Kidney (tissue), 22 donors: ENCODE measurements around the gene MRPS24. TPM values are rescaled to one million over a fixed set of nuclear protein-coding genes. Genes with fewer than 3 reads are reported as not detected.

Experiments
- DNase-seq, 5 donors: peaks; one replicate each; pipeline ENCODE4 v3.0.0-alpha.2; 2013 to 2020
- FAIRE-seq: peaks from 2 replicates; lab custom pipeline; 2012; peaks lifted over from hg19 to GRCh38; lab: Jason Lieb, UNC
- H3K27ac ChIP-seq, 2 donors: one replicate each; pipeline ENCODE4 v1.7.0; 2013; ENCODE audit warnings: low read depth in 2 of 2, low read length in 2 of 2, inconsistent platforms in 1 of 2
- H3K27me3 ChIP-seq: one replicate; pipeline ENCODE4 v1.7.1; 2013; ENCODE audit warnings: low read length, inconsistent platforms; ENCODE audit not compliant: control insufficient read depth, insufficient read depth
- H3K36me3 ChIP-seq, 3 donors: one replicate each; pipeline versions ENCODE4 v1.7.0 to v1.7.1; 2013; ENCODE audit warnings: low read length in 3 of 3, control low read depth in 1 of 3, inconsistent platforms in 1 of 3; ENCODE audit not compliant: insufficient read depth in 3 of 3, control insufficient read depth in 2 of 3
- H3K4me1 ChIP-seq, 3 donors: one replicate each; pipeline versions ENCODE4 v1.7.0 to v1.7.1; 2013; ENCODE audit warnings: low read length in 3 of 3, inconsistent platforms in 1 of 3, low read depth in 1 of 3; ENCODE audit not compliant: control insufficient read depth in 2 of 3, insufficient read depth in 2 of 3
- H3K4me3 ChIP-seq, 3 donors: one replicate each; pipeline versions ENCODE4 v1.7.0 to v1.8.1; 2013; ENCODE audit warnings: low read length in 3 of 3, control low read depth in 1 of 3, inconsistent platforms in 1 of 3
- H3K9ac ChIP-seq, 3 donors: one replicate each; pipeline versions ENCODE4 v1.7.0 to v1.7.1; 2013; ENCODE audit warnings: low read length in 3 of 3, control low read depth in 1 of 3, inconsistent platforms in 1 of 3
- H3K9me3 ChIP-seq, 3 donors: one replicate each; pipeline versions ENCODE4 v1.7.0 to v1.7.1; 2013; ENCODE audit warnings: low read length in 3 of 3, control low read depth in 1 of 3, inconsistent platforms in 1 of 3; ENCODE audit not compliant: control insufficient read depth in 2 of 3, insufficient read depth in 1 of 3
- intact Hi-C: fragments of 100-400 bp; cut with DNase I; formaldehyde crosslinking; loops from one replicate; pipeline ENCODE4 v1.11.1; 2022
- long read RNA-seq, 10 donors: library from polyadenylated mRNA in 1 of 10; unstranded in 1 of 10; transcript quantifications; one replicate each; pipeline ENCODE4 v2.0.0 and lab custom pipeline, GENCODE V29; 2021 to 2026
- polyA plus RNA-seq: library from polyadenylated mRNA; stranded (reverse); fragments of 350-450 nt; fragmentation: Illumina TruSeq; extraction: RNeasy Lipid Tissue Mini Kit (QIAGEN cat#74804); gene quantifications from one replicate; pipeline ENCODE4 v1.2.3, GENCODE V29; 2014; ENCODE audit warnings: low read depth, low replicate concordance; ENCODE audit not compliant: insufficient read depth
- total RNA-seq: library from RNA; stranded (reverse); fragmentation: NEBNext Ultra II Directional; extraction: Animal tissue kit (Norgen Biotek cat#: 25700); gene quantifications from one replicate; pipeline ENCODE4 v1.2.1, GENCODE V29; 2021
- TF ChIP-seq, protein P1 (sequence below): IDR thresholded peaks from 3 replicates; pipeline ENCODE4 v1.5.1; 2012; ENCODE audit warnings: mild to moderate bottlenecking, moderate library complexity, borderline replicate concordance; ENCODE audit not compliant: insufficient read depth; ENCODE audit errors: extremely low read depth
- donor health status: control.
- donor health status: control.
- donor health status: control.
- donor health status: control.
- donor health status: control.
- donor health status: DM: yes; HTN: yes; CAD: no.
- donor health status: Normal renal cell carcinoma (clear cell type).

The MRPS24 gene
- 71.2 TPM for total RNA-seq
- 276 TPM for polyA plus RNA-seq
- long read RNA-seq, donor 1, transcript MRPS24-203 (3 exons, 743 nt): minor isoform, 14 of 82 reads
- long read RNA-seq, donor 1, transcript MRPS24-201 (4 exons, 707 nt): major isoform, 66 of 82 reads
- long read RNA-seq, donor 1, partial matches to known transcripts: 0 of 82 reads
- long read RNA-seq, donor 1, other reads (novel, unspliced or antisense): 0 of 82 reads
- long read RNA-seq, donor 2, transcript MRPS24-201 (4 exons, 707 nt): major isoform, 67 of 94 reads
- long read RNA-seq, donor 2, transcript MRPS24-205 (2 exons, 392 nt): minor isoform, 8 of 94 reads
- long read RNA-seq, donor 2, transcript MRPS24-203 (3 exons, 743 nt): minor isoform, 18 of 94 reads
- long read RNA-seq, donor 2, partial matches to known transcripts: 0 of 94 reads
- long read RNA-seq, donor 2, other reads (novel, unspliced or antisense): 0 of 94 reads
- long read RNA-seq, donor 3, transcript MRPS24-201 (4 exons, 707 nt): major isoform, 75 of 105 reads
- long read RNA-seq, donor 3, transcript MRPS24-203 (3 exons, 743 nt): minor isoform, 20 of 105 reads
- long read RNA-seq, donor 3, partial matches to known transcripts: 7 of 105 reads
- long read RNA-seq, donor 3, other reads (novel, unspliced or antisense): 0 of 105 reads
- long read RNA-seq, donor 4, transcript MRPS24-205 (2 exons, 392 nt): minor isoform, 8 of 62 reads
- long read RNA-seq, donor 4, transcript MRPS24-201 (4 exons, 707 nt): major isoform, 39 of 62 reads
- long read RNA-seq, donor 4, transcript MRPS24-203 (3 exons, 743 nt): minor isoform, 14 of 62 reads
- long read RNA-seq, donor 4, partial matches to known transcripts: 0 of 62 reads
- long read RNA-seq, donor 4, other reads (novel, unspliced or antisense): 0 of 62 reads
- long read RNA-seq, donor 5, transcript MRPS24-201 (4 exons, 707 nt): major isoform, 8 of 8 reads
- long read RNA-seq, donor 5, partial matches to known transcripts: 0 of 8 reads
- long read RNA-seq, donor 5, other reads (novel, unspliced or antisense): 0 of 8 reads
- long read RNA-seq, donor 6, transcript MRPS24-201 (4 exons, 707 nt): major isoform, 119 of 188 reads
- long read RNA-seq, donor 6, transcript MRPS24-203 (3 exons, 743 nt): minor isoform, 31 of 188 reads
- long read RNA-seq, donor 6, transcript MRPS24-205 (2 exons, 392 nt): minor isoform, 13 of 188 reads
- long read RNA-seq, donor 6, partial matches to known transcripts: 23 of 188 reads
- long read RNA-seq, donor 6, other reads (novel, unspliced or antisense): 0 of 188 reads
- long read RNA-seq, donor 7, transcript MRPS24-201 (4 exons, 707 nt): major isoform, 30 of 32 reads
- long read RNA-seq, donor 7, partial matches to known transcripts: 0 of 32 reads
- long read RNA-seq, donor 7, other reads (novel, unspliced or antisense): 0 of 32 reads
- long read RNA-seq, donor 8, transcript MRPS24-201 (4 exons, 707 nt): major isoform, 72 of 91 reads
- long read RNA-seq, donor 8, transcript MRPS24-203 (3 exons, 743 nt): minor isoform, 16 of 91 reads
- long read RNA-seq, donor 8, partial matches to known transcripts: 0 of 91 reads
- long read RNA-seq, donor 8, other reads (novel, unspliced or antisense): 0 of 91 reads
- long read RNA-seq, donor 9, transcript MRPS24-203 (3 exons, 743 nt): minor isoform, 21 of 73 reads
- long read RNA-seq, donor 9, transcript MRPS24-201 (4 exons, 707 nt): major isoform, 51 of 73 reads
- long read RNA-seq, donor 9, partial matches to known transcripts: 0 of 73 reads
- long read RNA-seq, donor 9, other reads (novel, unspliced or antisense): 0 of 73 reads
- long read RNA-seq, donor 10, transcript MRPS24-203 (3 exons, 743 nt): minor isoform, 11 of 99 reads
- long read RNA-seq, donor 10, transcript MRPS24-201 (4 exons, 707 nt): major isoform, 67 of 99 reads
- long read RNA-seq, donor 10, transcript MRPS24-205 (2 exons, 392 nt): minor isoform, 7 of 99 reads
- long read RNA-seq, donor 10, partial matches to known transcripts: 14 of 99 reads
- long read RNA-seq, donor 10, other reads (novel, unspliced or antisense): 0 of 99 reads

DNA sequence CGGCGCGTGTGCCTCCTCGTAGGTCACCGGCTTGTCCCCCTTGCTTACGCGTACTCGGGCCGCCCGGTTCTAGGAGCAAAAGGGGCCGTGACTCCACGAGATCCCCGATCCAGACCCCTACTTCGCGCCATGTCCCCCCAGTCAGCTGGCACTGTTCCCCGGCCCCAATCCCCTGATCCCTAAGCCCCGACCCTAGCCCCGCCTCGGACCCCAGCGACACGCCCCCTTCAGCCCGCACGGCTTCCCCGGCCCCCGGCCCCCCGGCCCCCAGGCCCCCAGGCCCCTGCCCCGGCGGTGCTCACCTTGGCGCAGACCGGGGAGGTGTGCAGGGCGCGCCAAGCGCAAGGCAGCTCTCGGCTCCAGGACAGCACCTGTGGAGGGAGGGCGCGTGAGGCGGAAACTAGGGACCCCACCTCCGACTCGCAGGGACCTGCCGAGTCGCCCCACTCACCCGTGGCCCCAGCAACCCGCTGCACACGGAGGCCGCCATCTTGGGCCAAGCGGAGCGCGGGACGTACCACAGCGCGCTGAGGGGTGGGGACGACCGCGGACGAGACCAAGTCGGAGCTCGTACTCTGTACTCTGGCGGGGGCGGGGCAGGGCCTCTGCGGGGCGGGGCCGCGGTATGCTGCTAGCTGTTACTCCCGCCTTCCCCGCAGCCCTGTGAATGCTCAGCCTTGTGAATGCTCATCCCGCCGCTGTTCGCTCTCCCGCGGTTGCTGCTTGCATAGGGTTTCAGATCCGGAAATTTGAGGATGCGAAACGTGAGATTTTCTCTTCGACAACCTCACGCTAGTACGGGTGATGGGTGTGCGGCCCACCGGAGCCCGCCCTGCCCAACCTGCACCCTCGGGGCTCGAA, at the start of gene MRPS24:
Gene MRPS24 (minus strand): TSS at position 512 of the 861 bp plus-strand sequence. CDS start 22 bp downstream, at position 490.
- Histone ChIP-seq H3K4me3 (peak within 1 kb of the TSS; percentile 79 to 83 (median 81)), H3K36me3 (peaks cover 5 to 16% (median 6%) of the 10 kb centered on the region in 3 donors), H3K27ac (peak within 1 kb of the TSS; percentile 86 to 93), H3K4me1 (peaks cover 0 to 8% (median 0%) of the 10 kb centered on the region in 3 donors), H3K9ac (peak within 1 kb of the TSS; percentile 71 to 84 (median 77)), H3K9me3 (no peaks in the 10 kb centered on the region), H3K27me3 (no peaks in the 10 kb centered on the region)
- peak; percentile 96 to 99 (median 97) for DNase-seq
- intact Hi-C loops: no loop called here
- TF ChIP-seq, protein P1, sequence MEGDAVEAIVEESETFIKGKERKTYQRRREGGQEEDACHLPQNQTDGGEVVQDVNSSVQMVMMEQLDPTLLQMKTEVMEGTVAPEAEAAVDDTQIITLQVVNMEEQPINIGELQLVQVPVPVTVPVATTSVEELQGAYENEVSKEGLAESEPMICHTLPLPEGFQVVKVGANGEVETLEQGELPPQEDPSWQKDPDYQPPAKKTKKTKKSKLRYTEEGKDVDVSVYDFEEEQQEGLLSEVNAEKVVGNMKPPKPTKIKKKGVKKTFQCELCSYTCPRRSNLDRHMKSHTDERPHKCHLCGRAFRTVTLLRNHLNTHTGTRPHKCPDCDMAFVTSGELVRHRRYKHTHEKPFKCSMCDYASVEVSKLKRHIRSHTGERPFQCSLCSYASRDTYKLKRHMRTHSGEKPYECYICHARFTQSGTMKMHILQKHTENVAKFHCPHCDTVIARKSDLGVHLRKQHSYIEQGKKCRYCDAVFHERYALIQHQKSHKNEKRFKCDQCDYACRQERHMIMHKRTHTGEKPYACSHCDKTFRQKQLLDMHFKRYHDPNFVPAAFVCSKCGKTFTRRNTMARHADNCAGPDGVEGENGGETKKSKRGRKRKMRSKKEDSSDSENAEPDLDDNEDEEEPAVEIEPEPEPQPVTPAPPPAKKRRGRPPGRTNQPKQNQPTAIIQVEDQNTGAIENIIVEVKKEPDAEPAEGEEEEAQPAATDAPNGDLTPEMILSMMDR: no peak
- no peak for FAIRE-seq

DNA sequence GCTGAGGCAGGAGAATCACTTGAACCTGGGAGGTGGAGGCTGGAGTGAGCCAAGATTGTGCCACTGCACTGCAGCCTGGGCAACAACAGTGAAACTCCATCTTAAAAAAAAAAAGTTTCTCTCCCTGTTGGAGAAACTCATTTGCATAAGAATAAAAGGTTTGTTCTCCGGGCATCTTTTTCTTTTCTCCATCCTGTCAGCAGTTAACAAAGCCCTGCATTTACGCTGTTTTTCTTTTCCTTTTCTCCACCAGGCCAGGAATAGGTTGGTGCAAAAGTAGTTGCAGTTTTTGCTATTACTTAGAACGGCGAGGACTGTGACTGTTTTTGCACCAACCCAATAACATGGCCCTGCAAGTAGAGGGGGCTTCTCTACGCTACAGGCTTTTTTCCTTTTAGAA, 46.6 kb upstream of the MRPS24 start:
- DNase-seq (no peak), FAIRE-seq (no peak)
- Histone ChIP-seq H3K9ac (no peak overlapping the region), H3K27ac (no peak overlapping the region), H3K4me1 (peaks cover 0 to 12% (median 0%) of the 10 kb centered on the region in 3 donors), H3K36me3 (no peaks in the 10 kb centered on the region), H3K4me3 (no peak overlapping the region), H3K27me3 (no peaks in the 10 kb centered on the region), H3K9me3 (no peaks in the 10 kb centered on the region)
- intact Hi-C loops: no loop called here
- TF ChIP-seq, protein P1: no peak
